Liver (tissue), 9 donors: Measurements from ENCODE around the gene SEMA3E. TPM values are rescaled to one million over a fixed set of nuclear protein-coding genes. Genes with fewer than 3 reads are reported as not detected.

Experiments
- DNase-seq: peaks from one replicate; pipeline ENCODE4 v3.0.0-alpha.2; 2017; ENCODE audit warnings: low spot score
- H3K27ac ChIP-seq, 2 donors: one replicate each; pipeline ENCODE4 v1.7.0; 2013; ENCODE audit warnings: inconsistent platforms in 2 of 2, low read length in 2 of 2, control low read depth in 1 of 2, low read depth in 1 of 2, mild to moderate bottlenecking in 1 of 2
- H3K27me3 ChIP-seq, 4 donors: one replicate each; pipeline versions ENCODE4 v1.6.1 to v1.7.0; 2013; ENCODE audit warnings: low read length in 3 of 4, inconsistent platforms in 1 of 4, mild to moderate bottlenecking in 1 of 4, moderate library complexity in 1 of 4; ENCODE audit not compliant: control insufficient read depth in 4 of 4, insufficient read depth in 4 of 4
- H3K36me3 ChIP-seq, 4 donors: one replicate each; pipeline versions ENCODE4 v1.6.1 to v1.7.0; 2013; ENCODE audit warnings: low read length in 3 of 4, mild to moderate bottlenecking in 3 of 4, low read depth in 1 of 4, moderate library complexity in 1 of 4; ENCODE audit not compliant: control insufficient read depth in 4 of 4, insufficient read depth in 3 of 4
- H3K4me1 ChIP-seq, 4 donors: one replicate each; pipeline versions ENCODE4 v1.6.1 to v1.7.0; 2013; ENCODE audit warnings: low read length in 3 of 4, mild to moderate bottlenecking in 3 of 4, moderate library complexity in 1 of 4; ENCODE audit not compliant: control insufficient read depth in 4 of 4, insufficient read depth in 4 of 4
- H3K4me3 ChIP-seq, 3 donors: one replicate each; pipeline versions ENCODE4 v1.6.1 to v1.7.0; 2013; ENCODE audit warnings: low read length in 3 of 3, control low read depth in 1 of 3, low read depth in 1 of 3, mild to moderate bottlenecking in 1 of 3
- H3K9ac ChIP-seq, 2 donors: one replicate each; pipeline ENCODE4 v1.7.0; 2013; ENCODE audit warnings: low read length in 2 of 2, mild to moderate bottlenecking in 2 of 2, moderate library complexity in 2 of 2, control low read depth in 1 of 2, low read depth in 1 of 2
- H3K9me3 ChIP-seq, 4 donors: one replicate each; pipeline versions ENCODE4 v1.6.1 to v1.7.0; 2013; ENCODE audit warnings: low read length in 3 of 4; ENCODE audit not compliant: control insufficient read depth in 4 of 4
- EGR1 ChIP-seq, 2 donors: IDR thresholded peaks; 2 replicates each; pipeline ENCODE4 v1.6.1; 2016 to 2018; ENCODE audit warnings: antibody characterized with exemption in 2 of 2, low read depth in 2 of 2
- FOXA1 ChIP-seq: IDR thresholded peaks from 2 replicates; pipeline ENCODE4 v1.6.1; 2016; ENCODE audit warnings: antibody characterized with exemption
- FOXA2 ChIP-seq: IDR thresholded peaks from 2 replicates; pipeline ENCODE4 v1.6.1; 2016; ENCODE audit warnings: antibody characterized with exemption
- GABPA ChIP-seq, 2 donors: IDR thresholded peaks in 1 of 2; conservative IDR thresholded peaks in 1 of 2; 2 replicates each; pipeline ENCODE4 v1.6.1; 2016; ENCODE audit warnings: antibody characterized with exemption in 2 of 2, mild to moderate bottlenecking in 1 of 2, moderate library complexity in 1 of 2
- HNF4A ChIP-seq, 2 donors: conservative IDR thresholded peaks; 2 replicates each; pipeline ENCODE4 v1.6.1; 2016; ENCODE audit warnings: antibody characterized with exemption in 2 of 2, mild to moderate bottlenecking in 2 of 2
- HNF4G ChIP-seq: IDR thresholded peaks from 2 replicates; pipeline ENCODE4 v1.6.1; 2016; ENCODE audit warnings: antibody characterized with exemption
- JUND ChIP-seq, 2 donors: IDR thresholded peaks; 2 replicates each; pipeline ENCODE4 v1.6.1; 2016; ENCODE audit warnings: antibody characterized with exemption in 2 of 2
- NR2F2 ChIP-seq: IDR thresholded peaks from 2 replicates; pipeline ENCODE4 v1.6.1; 2016; ENCODE audit warnings: antibody characterized with exemption
- RAD21 ChIP-seq, 2 donors: IDR thresholded peaks; 2 replicates each; pipeline ENCODE4 v1.6.1; 2016; ENCODE audit warnings: antibody characterized with exemption in 2 of 2, mild to moderate bottlenecking in 2 of 2
- RXRA ChIP-seq, 2 donors: IDR thresholded peaks; 2 replicates each; pipeline ENCODE4 v1.6.1; 2017 to 2018; ENCODE audit warnings: antibody characterized with exemption in 2 of 2, mild to moderate bottlenecking in 1 of 2
- SP1 ChIP-seq: IDR thresholded peaks from 2 replicates; pipeline ENCODE4 v1.6.1; 2018; ENCODE audit warnings: antibody characterized with exemption, mild to moderate bottlenecking
- TAF1 ChIP-seq: conservative IDR thresholded peaks from 2 replicates; pipeline ENCODE4 v1.6.1; 2016; ENCODE audit warnings: antibody characterized with exemption, mild to moderate bottlenecking
- YY1 ChIP-seq: IDR thresholded peaks from 2 replicates; pipeline ENCODE4 v1.6.1; 2016; ENCODE audit warnings: antibody characterized with exemption, mild to moderate bottlenecking
- WGBS: extraction: QIAGEN DNeasy Blood & Tissue Kit; methylation state at CpG from one replicate; pipeline ENCODE4 v1.1.7; 2013; 5-methylcytosine and 5-hydroxymethylcytosine counted together
- polyA plus RNA-seq, 2 donors: library from polyadenylated mRNA; stranded (reverse) in 1 of 2; unstranded in 1 of 2; fragments of 200-250 nt in 1 of 2; fragments of >200 nt in 1 of 2; fragmentation: Nextera tagmentation in 1 of 2; extraction: Ambion mirVana in 1 of 2; gene quantifications; one replicate each; pipeline versions ENCODE4 v1.2.1 to v1.2.3, GENCODE V29; 2013 to 2015
- total RNA-seq, 2 donors: library from RNA; depleted of rRNA; stranded (reverse); fragments of >200 nt; gene quantifications; one replicate each; pipeline ENCODE4 v1.2.3, GENCODE V29; 2014
- TF ChIP-seq, protein P1 (sequence below): IDR thresholded peaks from 2 replicates; pipeline ENCODE4 v1.6.1; 2016; ENCODE audit warnings: antibody characterized with exemption, mild to moderate bottlenecking
- TF ChIP-seq, protein P2 (sequence below): IDR thresholded peaks from 2 replicates; pipeline ENCODE4 v1.6.1; 2016; ENCODE audit warnings: antibody characterized with exemption
- TF ChIP-seq, protein P3 (sequence below): IDR thresholded peaks from 2 replicates; pipeline ENCODE4 v1.6.1; 2016; ENCODE audit warnings: antibody characterized with exemption
- TF ChIP-seq, protein P4 (sequence below): IDR thresholded peaks from 2 replicates; pipeline ENCODE4 v1.6.1; 2016; ENCODE audit warnings: antibody characterized with exemption
- TF ChIP-seq, protein P5 (sequence below): fragments of 150-350 bp; IDR thresholded peaks from 2 replicates; pipeline ENCODE4 v1.5.1; 2017; ENCODE audit warnings: improper control_type of control experiment, low read depth, low read length; ENCODE audit not compliant: missing input control
- donor health status: healthy.
- donor health status: healthy.
- donor health status: healthy.
- donor health status: healthy.
- donor health status: healthy.

The SEMA3E gene
- total and polyA plus RNA-seq, 4 donors: 0.20 to 1.2 (median 0.59) TPM; not detected in 1

DNA sequence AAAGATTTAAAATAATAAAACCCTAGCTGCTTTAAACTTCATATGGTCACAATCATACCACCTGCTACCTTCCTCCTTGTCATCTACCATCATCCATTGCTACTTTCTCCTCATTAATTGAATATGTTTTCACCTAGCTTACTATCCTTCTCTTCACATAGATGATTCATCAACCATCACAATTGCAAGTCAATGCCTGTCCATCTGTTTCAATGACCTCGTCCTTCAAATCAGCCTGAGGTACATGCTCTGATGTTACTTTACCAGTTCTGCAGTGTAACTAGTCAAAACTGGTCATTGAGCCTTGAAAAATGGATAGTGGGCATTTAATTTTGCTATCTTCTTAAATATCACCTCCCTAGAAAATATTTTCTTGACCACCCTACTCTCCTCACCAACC, 164.7 kb downstream of the SEMA3E start:
- H3K36me3 ChIP-seq: no peaks in the 10 kb centered on the region
- no peak for TF ChIP-seq HNF4A (conservative IDR thresholded peaks at IDR 0.05)
- TF ChIP-seq JUND (IDR thresholded peaks at IDR 0.05): no peak
- no peak for TF ChIP-seq SP1
- TF ChIP-seq, protein P1, sequence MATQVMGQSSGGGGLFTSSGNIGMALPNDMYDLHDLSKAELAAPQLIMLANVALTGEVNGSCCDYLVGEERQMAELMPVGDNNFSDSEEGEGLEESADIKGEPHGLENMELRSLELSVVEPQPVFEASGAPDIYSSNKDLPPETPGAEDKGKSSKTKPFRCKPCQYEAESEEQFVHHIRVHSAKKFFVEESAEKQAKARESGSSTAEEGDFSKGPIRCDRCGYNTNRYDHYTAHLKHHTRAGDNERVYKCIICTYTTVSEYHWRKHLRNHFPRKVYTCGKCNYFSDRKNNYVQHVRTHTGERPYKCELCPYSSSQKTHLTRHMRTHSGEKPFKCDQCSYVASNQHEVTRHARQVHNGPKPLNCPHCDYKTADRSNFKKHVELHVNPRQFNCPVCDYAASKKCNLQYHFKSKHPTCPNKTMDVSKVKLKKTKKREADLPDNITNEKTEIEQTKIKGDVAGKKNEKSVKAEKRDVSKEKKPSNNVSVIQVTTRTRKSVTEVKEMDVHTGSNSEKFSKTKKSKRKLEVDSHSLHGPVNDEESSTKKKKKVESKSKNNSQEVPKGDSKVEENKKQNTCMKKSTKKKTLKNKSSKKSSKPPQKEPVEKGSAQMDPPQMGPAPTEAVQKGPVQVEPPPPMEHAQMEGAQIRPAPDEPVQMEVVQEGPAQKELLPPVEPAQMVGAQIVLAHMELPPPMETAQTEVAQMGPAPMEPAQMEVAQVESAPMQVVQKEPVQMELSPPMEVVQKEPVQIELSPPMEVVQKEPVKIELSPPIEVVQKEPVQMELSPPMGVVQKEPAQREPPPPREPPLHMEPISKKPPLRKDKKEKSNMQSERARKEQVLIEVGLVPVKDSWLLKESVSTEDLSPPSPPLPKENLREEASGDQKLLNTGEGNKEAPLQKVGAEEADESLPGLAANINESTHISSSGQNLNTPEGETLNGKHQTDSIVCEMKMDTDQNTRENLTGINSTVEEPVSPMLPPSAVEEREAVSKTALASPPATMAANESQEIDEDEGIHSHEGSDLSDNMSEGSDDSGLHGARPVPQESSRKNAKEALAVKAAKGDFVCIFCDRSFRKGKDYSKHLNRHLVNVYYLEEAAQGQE: no peak
- TF ChIP-seq YY1: no peak
- no peak for TF ChIP-seq FOXA2
- TF ChIP-seq, protein P2, sequence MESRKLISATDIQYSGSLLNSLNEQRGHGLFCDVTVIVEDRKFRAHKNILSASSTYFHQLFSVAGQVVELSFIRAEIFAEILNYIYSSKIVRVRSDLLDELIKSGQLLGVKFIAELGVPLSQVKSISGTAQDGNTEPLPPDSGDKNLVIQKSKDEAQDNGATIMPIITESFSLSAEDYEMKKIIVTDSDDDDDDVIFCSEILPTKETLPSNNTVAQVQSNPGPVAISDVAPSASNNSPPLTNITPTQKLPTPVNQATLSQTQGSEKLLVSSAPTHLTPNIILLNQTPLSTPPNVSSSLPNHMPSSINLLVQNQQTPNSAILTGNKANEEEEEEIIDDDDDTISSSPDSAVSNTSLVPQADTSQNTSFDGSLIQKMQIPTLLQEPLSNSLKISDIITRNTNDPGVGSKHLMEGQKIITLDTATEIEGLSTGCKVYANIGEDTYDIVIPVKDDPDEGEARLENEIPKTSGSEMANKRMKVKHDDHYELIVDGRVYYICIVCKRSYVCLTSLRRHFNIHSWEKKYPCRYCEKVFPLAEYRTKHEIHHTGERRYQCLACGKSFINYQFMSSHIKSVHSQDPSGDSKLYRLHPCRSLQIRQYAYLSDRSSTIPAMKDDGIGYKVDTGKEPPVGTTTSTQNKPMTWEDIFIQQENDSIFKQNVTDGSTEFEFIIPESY: no peak
- no peak for TF ChIP-seq FOXA1
- TF ChIP-seq, protein P3, sequence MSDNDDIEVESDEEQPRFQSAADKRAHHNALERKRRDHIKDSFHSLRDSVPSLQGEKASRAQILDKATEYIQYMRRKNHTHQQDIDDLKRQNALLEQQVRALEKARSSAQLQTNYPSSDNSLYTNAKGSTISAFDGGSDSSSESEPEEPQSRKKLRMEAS: no peak
- TF ChIP-seq TAF1: no peak
- TF ChIP-seq, protein P4, sequence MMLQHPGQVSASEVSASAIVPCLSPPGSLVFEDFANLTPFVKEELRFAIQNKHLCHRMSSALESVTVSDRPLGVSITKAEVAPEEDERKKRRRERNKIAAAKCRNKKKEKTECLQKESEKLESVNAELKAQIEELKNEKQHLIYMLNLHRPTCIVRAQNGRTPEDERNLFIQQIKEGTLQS: no peak
- no peak for TF ChIP-seq NR2F2
- TF ChIP-seq, protein P5, sequence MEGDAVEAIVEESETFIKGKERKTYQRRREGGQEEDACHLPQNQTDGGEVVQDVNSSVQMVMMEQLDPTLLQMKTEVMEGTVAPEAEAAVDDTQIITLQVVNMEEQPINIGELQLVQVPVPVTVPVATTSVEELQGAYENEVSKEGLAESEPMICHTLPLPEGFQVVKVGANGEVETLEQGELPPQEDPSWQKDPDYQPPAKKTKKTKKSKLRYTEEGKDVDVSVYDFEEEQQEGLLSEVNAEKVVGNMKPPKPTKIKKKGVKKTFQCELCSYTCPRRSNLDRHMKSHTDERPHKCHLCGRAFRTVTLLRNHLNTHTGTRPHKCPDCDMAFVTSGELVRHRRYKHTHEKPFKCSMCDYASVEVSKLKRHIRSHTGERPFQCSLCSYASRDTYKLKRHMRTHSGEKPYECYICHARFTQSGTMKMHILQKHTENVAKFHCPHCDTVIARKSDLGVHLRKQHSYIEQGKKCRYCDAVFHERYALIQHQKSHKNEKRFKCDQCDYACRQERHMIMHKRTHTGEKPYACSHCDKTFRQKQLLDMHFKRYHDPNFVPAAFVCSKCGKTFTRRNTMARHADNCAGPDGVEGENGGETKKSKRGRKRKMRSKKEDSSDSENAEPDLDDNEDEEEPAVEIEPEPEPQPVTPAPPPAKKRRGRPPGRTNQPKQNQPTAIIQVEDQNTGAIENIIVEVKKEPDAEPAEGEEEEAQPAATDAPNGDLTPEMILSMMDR: no peak
- TF ChIP-seq HNF4G: no peak
- no peak for TF ChIP-seq GABPA (IDR thresholded peaks at IDR 0.05 in 1 of 2, conservative IDR thresholded peaks at IDR 0.05 in 1 of 2)
- no peak for TF ChIP-seq EGR1 (IDR thresholded peaks at IDR 0.05; ENCODE audit: low read depth in 2 of 2)
- no peak for TF ChIP-seq RXRA (IDR thresholded peaks at IDR 0.05)
- TF ChIP-seq RAD21 (IDR thresholded peaks at IDR 0.05): no peak
- no peaks in the 10 kb centered on the region for H3K4me1 ChIP-seq
- H3K4me3 ChIP-seq: no peak overlapping the region
- H3K27ac ChIP-seq: no peak overlapping the region
- 55% methylated on average over 1 of the region's 1 CpG for WGBS
- no peaks in the 10 kb centered on the region for H3K9me3 ChIP-seq
- DNase-seq: no peak
- H3K9ac ChIP-seq: no peak overlapping the region
- H3K27me3 ChIP-seq: no peaks in the 10 kb centered on the region
